Activated naive CD8-positive, alpha-beta T cell (primary cell): ENCODE measurements around the gene LSAMP.

ENCODE experiments used
- H3K27ac Mint-ChIP-seq: one replicate; pipeline ENCODE4 v1.8.0; 2021; ENCODE audit warnings: mixed read lengths
- H3K27me3 Mint-ChIP-seq: one replicate; pipeline ENCODE4 v1.8.0; 2021; ENCODE audit warnings: mixed read lengths
- H3K36me3 Mint-ChIP-seq: one replicate; pipeline ENCODE4 v1.8.0; 2021; ENCODE audit warnings: mixed read lengths
- H3K4me1 Mint-ChIP-seq: one replicate; pipeline ENCODE4 v1.8.0; 2021; ENCODE audit warnings: low read depth, mixed read lengths
- H3K4me3 Mint-ChIP-seq: one replicate; pipeline ENCODE4 v1.8.0; 2021; ENCODE audit warnings: mild to moderate bottlenecking, mixed read lengths
- H3K9me3 Mint-ChIP-seq: one replicate; pipeline ENCODE4 v1.8.0; 2021; ENCODE audit warnings: low read depth, mixed read lengths

LSAMP gene

GRCh38 chr3:116405231-116405630 lies 40.1 kb downstream of the LSAMP start:
- H3K27me3 Mint-ChIP-seq: no peaks in the 10 kb centered on the region
- H3K27ac Mint-ChIP-seq: no peak overlapping the region
- H3K4me3 Mint-ChIP-seq: no peak overlapping the region
- H3K4me1 Mint-ChIP-seq: no peaks in the 10 kb centered on the region
- H3K36me3 Mint-ChIP-seq: no peaks in the 10 kb centered on the region
- H3K9me3 Mint-ChIP-seq: peaks cover 5% of the 10 kb centered on the region

DNA sequence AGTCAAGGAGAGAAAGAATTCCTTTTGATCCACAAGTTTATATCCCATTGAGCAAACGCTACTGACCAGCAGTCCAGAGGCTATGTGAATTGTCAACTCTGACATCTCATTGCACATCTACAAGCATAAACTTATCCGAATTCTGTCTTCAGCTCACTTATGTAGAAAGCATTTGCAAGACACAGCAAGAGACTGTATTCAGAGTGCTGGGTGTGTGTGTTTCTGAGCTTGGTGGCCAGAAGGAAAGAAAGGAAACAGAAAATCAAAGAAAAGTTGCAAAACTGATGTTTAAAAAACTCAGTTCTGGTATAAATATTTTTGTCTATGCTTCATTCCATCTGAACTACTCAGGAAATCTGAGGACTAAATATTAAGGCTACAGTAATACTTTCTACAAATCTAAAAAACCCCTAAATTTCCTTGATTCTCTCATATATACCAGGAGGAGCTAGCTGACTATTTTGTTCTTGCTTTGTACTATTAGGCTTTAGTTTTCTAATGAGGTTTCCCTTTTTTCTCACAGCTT lies 45.5 kb downstream of the LSAMP start:
- Mint-ChIP-seq H3K9me3 (no peaks in the 10 kb centered on the region), H3K27ac (no peak overlapping the region), H3K27me3 (no peaks in the 10 kb centered on the region), H3K4me3 (no peak overlapping the region), H3K36me3 (no peaks in the 10 kb centered on the region), H3K4me1 (no peaks in the 10 kb centered on the region)

DNA sequence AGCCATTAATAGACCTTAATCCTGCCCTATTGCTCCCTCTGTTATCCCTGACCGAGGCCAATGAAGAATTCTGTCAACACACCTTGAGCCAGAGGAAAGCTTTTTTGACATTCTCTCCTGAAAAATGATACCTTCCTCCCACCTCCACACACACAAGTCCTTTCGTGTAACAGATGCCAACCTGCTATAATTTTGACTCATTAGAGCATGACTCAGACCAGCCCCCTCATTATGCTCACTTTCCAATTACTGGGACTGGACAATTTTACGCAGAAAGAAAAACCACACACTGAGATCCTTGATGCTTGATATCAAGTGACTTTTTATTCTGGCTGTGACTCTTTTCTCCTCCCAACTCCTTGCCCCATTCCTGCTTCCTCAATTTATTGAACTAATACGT lies 50.9 kb downstream of the LSAMP start:
- Mint-ChIP-seq H3K4me1 (no peaks in the 10 kb centered on the region), H3K36me3 (no peaks in the 10 kb centered on the region), H3K27ac (no peak overlapping the region), H3K4me3 (no peak overlapping the region), H3K27me3 (no peaks in the 10 kb centered on the region), H3K9me3 (no peaks in the 10 kb centered on the region)

GRCh38 chr3:116393199-116393598 lies 52.1 kb downstream of the LSAMP start:
- Mint-ChIP-seq H3K4me3 (no peak overlapping the region), H3K4me1 (no peaks in the 10 kb centered on the region), H3K27ac (no peak overlapping the region)

GRCh38 chr3:116392291-116392690 lies 53.0 kb downstream of the LSAMP start:
- Mint-ChIP-seq H3K9me3 (no peaks in the 10 kb centered on the region), H3K36me3 (no peaks in the 10 kb centered on the region), H3K4me3 (no peak overlapping the region), H3K27ac (no peak overlapping the region), H3K4me1 (no peaks in the 10 kb centered on the region), H3K27me3 (no peaks in the 10 kb centered on the region)

More at GRCh38 chr3:116393199-116393598, 52.1 kb downstream of the LSAMP start:
- H3K9me3 Mint-ChIP-seq: no peaks in the 10 kb centered on the region
- no peaks in the 10 kb centered on the region for H3K36me3 Mint-ChIP-seq
- H3K27me3 Mint-ChIP-seq: no peaks in the 10 kb centered on the region

GRCh38 chr3:116391296-116392201 lies 53.7 kb downstream of the LSAMP start:
- Mint-ChIP-seq H3K27ac (no peak overlapping the region), H3K27me3 (no peaks in the 10 kb centered on the region), H3K36me3 (no peaks in the 10 kb centered on the region), H3K4me1 (no peaks in the 10 kb centered on the region), H3K9me3 (no peaks in the 10 kb centered on the region), H3K4me3 (no peak overlapping the region)

DNA sequence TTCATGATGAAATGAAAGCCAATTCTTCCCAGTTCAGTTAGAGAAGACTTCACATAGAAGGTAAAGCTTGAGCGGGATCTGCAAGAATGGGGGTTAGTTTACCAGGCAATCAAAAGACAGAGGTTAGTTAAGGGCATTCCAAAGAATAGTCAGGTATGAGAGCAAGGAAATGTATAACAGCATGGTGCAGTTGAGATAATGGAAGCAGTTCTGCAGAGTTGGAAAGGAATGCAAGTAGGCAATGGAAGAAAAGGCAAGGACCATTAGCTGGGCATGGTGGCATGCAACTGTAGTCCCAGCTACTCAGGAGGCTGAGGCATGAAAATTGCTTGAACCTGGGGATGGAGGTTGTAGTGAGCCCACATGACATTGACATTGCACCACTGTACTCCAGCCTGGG lies 55.0 kb downstream of the LSAMP start:
- no peaks in the 10 kb centered on the region for H3K9me3 Mint-ChIP-seq
- no peak overlapping the region for H3K4me3 Mint-ChIP-seq
- H3K27ac Mint-ChIP-seq: no peak overlapping the region
- H3K27me3 Mint-ChIP-seq: no peaks in the 10 kb centered on the region
- H3K4me1 Mint-ChIP-seq: no peaks in the 10 kb centered on the region
- no peaks in the 10 kb centered on the region for H3K36me3 Mint-ChIP-seq

DNA sequence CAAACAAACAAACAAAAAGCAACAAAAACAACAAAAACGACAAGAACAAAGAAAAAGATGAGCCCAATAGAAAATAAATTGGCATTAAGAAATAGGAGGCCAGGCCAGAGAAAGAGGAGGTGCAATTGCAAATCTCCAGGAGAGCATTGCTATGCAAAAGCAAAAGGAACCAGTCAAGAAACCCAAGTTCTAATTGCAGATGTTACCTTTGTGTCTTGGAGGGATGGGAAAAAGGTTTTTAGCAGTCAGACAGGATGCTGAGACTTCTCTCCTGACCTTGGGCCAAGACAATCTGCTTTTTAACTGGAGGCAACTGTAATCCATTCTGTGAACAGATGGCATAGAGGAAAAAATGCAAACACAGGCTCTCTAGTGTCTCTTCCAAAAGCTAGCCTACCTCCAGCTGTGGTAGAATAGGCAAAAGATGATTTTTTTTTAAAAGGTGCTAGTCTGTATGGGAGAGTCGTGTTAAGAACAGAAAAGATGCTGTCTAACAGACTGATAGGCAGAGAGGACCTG lies 56.4 kb downstream of the LSAMP start:
- H3K9me3 Mint-ChIP-seq: no peaks in the 10 kb centered on the region
- H3K4me1 Mint-ChIP-seq: no peaks in the 10 kb centered on the region
- H3K36me3 Mint-ChIP-seq: no peaks in the 10 kb centered on the region
- no peak overlapping the region for H3K4me3 Mint-ChIP-seq
- H3K27me3 Mint-ChIP-seq: no peaks in the 10 kb centered on the region
- H3K27ac Mint-ChIP-seq: no peak overlapping the region

GRCh38 chr3:116386168-116386567 lies 59.1 kb downstream of the LSAMP start:
- H3K9me3 Mint-ChIP-seq: no peaks in the 10 kb centered on the region
- no peak overlapping the region for H3K4me3 Mint-ChIP-seq
- no peaks in the 10 kb centered on the region for H3K36me3 Mint-ChIP-seq
- no peaks in the 10 kb centered on the region for H3K4me1 Mint-ChIP-seq
- no peaks in the 10 kb centered on the region for H3K27me3 Mint-ChIP-seq
- H3K27ac Mint-ChIP-seq: no peak overlapping the region

- peaks cover 3% of the 10 kb centered on the region for H3K9me3 Mint-ChIP-seq
- H3K36me3 Mint-ChIP-seq: no peaks in the 10 kb centered on the region
- H3K4me3 Mint-ChIP-seq: no peak overlapping the region
- no peaks in the 10 kb centered on the region for H3K27me3 Mint-ChIP-seq
- H3K4me1 Mint-ChIP-seq: no peaks in the 10 kb centered on the region
- no peak overlapping the region for H3K27ac Mint-ChIP-seq
These were observed 60.6 kb downstream of the LSAMP start for GRCh38 chr3:116384717-116385116.

- no peaks in the 10 kb centered on the region for H3K27me3 Mint-ChIP-seq
- H3K4me1 Mint-ChIP-seq: no peaks in the 10 kb centered on the region
- H3K9me3 Mint-ChIP-seq: peaks cover 10% of the 10 kb centered on the region
- no peak overlapping the region for H3K27ac Mint-ChIP-seq
- H3K4me3 Mint-ChIP-seq: no peak overlapping the region
- no peaks in the 10 kb centered on the region for H3K36me3 Mint-ChIP-seq
These were observed 67.2 kb downstream of the LSAMP start for GRCh38 chr3:116378077-116378476.

DNA sequence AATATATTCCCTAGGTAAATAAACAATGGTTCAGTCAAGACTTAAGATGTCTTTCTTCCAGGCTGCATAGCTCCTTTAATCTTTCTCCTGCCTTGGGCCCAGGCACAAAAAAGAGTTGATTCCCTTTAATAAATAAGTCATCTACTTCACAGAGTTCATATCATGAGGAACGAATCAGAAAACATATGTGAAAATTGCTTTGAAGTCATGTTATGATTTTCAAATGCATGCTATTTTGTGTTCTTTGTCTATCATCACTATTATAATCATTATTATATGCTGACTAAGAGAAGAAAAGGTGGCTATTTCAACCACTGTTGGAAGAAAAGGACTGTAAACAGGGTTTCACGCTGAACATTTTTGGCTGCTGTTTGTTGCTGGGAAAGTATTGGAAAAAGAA lies 70.4 kb downstream of the LSAMP start:
- no peak overlapping the region for H3K4me3 Mint-ChIP-seq
- no peaks in the 10 kb centered on the region for H3K27me3 Mint-ChIP-seq
- H3K36me3 Mint-ChIP-seq: no peaks in the 10 kb centered on the region
- H3K27ac Mint-ChIP-seq: no peak overlapping the region
- H3K4me1 Mint-ChIP-seq: no peaks in the 10 kb centered on the region
- peaks cover 7% of the 10 kb centered on the region for H3K9me3 Mint-ChIP-seq

DNA sequence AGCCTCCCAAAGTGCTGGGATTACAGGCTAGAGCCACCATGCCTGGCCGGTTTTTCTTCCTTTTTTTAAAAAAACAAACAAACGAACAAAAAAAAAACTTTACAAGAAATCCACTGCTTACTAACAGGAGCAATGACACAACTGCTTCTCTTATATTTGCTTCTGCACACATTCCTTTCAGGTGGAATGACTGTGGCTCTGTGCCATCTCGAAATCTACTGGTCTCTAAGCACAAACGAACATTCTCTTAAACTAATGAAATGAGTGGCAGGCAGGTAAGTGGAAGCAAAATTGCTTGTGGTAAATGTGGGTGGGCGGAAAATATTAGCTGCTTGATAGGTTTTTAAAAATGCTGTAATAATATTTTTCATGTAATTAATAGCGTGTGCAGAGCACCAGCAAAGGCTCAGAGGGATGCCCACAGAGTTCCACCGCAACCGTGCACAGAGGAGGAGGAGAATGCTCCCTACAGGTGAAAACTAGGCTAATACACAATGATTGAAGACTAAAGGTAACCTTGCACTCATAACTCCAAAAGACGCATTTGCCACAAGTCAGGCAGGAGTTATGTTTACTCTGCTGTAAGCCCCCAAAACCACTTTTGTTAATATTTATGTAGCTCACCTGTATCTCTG lies 77.4 kb downstream of the LSAMP start:
- Mint-ChIP-seq H3K4me3 (no peak overlapping the region), H3K27me3 (no peaks in the 10 kb centered on the region), H3K27ac (no peak overlapping the region), H3K9me3 (no peaks in the 10 kb centered on the region), H3K36me3 (no peaks in the 10 kb centered on the region), H3K4me1 (no peaks in the 10 kb centered on the region)

DNA sequence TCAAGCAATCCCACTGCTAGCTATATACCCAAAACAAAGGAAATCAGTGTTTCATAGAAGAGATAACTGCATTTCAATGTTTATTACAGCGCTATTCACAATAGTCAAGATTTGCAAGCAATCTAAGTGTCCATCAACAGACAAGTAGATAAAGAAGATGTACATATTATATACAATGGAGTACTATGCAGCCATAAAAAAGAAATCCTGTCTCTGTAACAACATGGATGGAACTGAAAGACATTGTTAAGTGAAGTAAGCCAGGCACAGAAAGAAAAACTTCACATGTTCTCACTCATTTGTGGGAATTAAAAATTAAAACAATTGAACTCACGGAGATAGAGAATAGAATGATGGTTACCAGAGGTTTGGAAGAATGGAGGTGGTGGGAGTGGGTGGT lies 89.2 kb downstream of the LSAMP start:
- Mint-ChIP-seq H3K27me3 (no peaks in the 10 kb centered on the region), H3K27ac (no peak overlapping the region), H3K4me1 (no peaks in the 10 kb centered on the region), H3K4me3 (no peak overlapping the region), H3K36me3 (no peaks in the 10 kb centered on the region), H3K9me3 (peaks cover 5% of the 10 kb centered on the region)

DNA sequence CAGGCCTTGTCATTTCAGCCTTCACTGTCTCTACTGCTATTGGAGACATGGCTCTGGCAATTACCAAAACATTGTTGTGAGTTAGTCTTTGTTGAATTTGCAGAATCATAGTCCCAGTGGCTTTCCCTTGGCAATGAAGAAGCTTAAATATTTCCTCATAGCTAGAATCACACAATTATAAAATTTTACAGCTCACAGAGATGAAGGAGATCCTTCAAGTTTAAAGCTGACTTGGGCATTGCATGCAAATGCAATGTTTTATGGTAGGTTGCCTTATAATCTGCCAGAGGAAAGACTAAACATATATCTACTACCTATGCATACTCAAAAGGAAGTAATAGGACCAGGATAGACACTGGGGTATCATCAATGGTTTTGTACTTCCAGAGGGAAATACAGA lies 90.9 kb downstream of the LSAMP start:
- Mint-ChIP-seq H3K9me3 (peaks cover 10% of the 10 kb centered on the region), H3K27me3 (no peaks in the 10 kb centered on the region), H3K4me3 (no peak overlapping the region), H3K4me1 (no peaks in the 10 kb centered on the region), H3K27ac (no peak overlapping the region), H3K36me3 (no peaks in the 10 kb centered on the region)
